GM18867 (cell line): Measurements from ENCODE around the gene SULF2.
"Not testable (repeated sequence)": the region's sequence is repeated elsewhere in the genome, so short reads cannot be mapped to it uniquely, and the experiment has no call there.

Experiments used
- ATAC-seq: cut with Tn5 transposase; IDR thresholded peaks from one replicate; pipeline ENCODE4 v1.9.1; 2021; ENCODE audit warnings: mild to moderate bottlenecking, moderate library complexity; ENCODE audit not compliant: unreplicated experiment

The SULF2 gene

DNA sequence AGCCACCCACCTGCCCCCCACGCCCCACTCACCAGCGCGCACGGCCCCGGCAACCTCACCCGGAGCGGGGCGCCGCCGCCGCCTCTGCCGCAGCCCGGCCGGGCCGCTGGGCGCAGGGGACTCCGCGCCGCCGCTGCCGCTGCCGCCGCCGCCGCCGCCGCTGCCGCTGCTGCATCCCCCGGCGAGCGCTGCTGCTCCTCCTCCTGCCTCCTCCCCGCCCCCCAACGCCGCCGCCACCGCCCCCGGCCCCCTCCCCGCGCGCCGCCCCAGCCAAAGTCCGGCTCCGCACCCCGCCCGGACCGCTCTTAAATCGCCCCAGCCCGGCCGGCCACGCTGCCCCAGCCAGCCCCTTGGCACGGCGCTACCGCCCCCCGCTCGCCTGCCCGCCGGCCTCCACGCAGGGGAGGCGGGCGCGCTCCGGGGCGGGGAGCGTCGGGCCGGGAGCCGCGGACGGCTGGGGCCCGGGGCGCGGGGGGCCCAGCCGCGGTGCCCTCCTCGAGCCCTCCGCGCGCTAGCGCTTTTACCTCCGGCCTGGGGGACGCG, at the start of gene SULF2:
Gene SULF2, minus strand, starts transcription at position 171 of the 543 bp plus-strand sequence. CDS start 28,118 bp downstream, outside the sequence.
- no peak for ATAC-seq

DNA sequence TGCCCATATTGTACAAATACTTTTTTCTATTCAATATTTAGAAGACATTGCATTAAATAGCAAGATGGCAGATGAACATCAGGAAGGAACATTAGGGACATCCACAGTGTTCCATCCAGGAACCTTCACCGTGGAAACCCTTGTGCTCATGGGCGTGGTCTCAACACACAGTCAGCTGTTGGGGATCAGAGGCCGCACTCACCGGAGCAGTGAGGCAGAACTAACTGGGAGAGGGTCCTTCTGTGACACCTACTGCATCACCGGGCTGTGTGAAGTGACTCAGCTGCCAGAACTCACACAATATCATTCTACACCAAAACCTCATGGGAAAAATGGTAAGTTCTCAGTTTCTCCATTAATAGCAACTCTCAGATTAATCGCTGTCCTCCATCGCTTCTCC, 46.4 kb upstream of the SULF2 start:
- ATAC-seq = not testable (repeated sequence)

DNA sequence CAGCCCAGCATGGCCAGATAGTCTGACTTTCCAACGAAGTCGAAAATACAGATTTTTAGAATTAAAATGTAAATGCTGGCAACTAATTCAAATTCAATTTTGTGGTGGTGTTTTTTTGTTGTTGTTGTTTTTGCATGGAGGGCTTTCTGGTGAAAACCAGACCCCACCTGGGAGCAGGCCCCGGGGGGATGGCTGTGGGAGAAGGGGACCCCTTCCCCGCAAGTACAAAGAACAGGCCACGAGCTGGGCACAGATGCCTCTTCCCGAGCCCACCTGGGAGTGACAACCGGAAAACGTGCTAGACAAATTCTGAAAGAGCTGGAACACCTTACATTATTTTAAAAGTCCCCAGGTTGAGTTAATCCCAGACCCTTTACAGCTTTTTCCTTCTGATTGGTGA, 41.4 kb upstream of the SULF2 start:
- not testable (repeated sequence) for ATAC-seq

DNA sequence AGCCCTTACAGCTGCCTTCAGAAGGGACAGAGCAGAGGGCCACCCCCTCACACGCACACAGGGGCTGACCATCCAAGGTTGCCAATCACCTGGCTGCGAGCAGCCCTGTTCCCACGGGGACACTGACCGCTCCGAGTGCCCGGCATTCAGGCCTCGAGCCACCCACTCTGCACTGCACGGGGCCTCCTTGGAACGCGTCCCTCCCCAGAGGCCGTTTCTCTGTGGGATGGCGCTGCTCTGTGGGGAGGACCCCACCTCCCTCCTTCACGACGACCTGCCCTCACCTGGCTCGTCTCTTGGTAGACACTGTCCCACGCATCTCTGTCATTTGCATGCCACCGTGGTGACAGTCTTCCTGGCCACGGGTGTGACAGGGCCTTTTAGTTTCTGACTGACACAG, 40.7 kb upstream of the SULF2 start:
- not testable (repeated sequence) for ATAC-seq

DNA sequence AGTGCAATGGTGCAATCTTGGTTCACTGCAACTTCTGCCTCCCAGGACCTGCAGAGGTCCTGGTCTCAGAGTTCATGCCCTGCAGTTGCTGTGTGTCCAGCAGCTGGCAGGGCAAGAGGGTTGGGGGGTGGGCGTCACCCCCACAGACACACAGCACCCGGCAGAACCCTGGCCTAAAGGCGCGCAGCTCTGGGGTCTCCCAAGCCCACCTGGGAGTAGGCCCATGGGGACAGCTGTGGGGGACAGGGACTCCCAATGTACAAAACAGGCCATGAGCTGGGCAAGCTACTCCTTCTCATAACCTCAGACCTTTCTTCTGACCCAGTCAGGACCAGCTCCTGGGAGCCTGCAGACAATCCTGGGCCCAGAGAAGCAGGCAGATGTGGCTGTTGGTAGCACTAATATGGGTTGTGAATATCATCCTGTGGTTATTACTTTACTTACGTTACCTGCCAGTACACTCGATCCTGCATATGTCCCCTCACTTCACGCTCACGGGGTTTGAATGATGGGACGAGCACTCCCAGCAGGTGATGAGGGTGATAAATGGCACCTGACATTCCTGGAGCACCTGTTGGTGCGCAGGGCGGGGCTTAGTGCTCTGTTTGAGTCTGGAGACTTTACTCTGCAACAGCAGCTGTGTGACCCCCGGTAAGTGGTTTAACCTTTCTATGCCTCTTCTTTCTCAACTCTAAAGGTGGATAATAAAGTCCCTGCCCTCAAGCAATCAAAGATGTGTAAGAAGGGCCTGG, 39.9 kb upstream of the SULF2 start:
- ATAC-seq = no peak

DNA sequence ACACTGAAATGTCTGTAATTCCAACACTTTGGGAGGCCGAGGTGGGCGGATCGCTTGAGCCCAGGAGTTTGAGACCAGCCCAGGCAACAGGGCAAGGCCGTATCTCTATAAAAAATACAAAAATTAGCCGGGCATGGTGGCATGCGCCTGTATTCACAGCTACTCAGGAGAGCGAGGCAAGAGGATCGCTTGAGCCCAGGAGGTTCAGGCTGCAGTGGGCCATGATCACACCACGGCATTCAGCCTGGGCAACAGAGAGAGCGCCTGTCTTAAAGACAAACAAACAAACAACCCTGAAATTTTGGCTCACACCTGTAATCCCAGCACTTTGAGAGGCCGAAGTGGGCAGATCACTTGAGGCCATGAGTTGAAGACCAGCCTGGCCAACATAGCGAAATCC, 38.7 kb upstream of the SULF2 start:
- ATAC-seq = not testable (repeated sequence)

DNA sequence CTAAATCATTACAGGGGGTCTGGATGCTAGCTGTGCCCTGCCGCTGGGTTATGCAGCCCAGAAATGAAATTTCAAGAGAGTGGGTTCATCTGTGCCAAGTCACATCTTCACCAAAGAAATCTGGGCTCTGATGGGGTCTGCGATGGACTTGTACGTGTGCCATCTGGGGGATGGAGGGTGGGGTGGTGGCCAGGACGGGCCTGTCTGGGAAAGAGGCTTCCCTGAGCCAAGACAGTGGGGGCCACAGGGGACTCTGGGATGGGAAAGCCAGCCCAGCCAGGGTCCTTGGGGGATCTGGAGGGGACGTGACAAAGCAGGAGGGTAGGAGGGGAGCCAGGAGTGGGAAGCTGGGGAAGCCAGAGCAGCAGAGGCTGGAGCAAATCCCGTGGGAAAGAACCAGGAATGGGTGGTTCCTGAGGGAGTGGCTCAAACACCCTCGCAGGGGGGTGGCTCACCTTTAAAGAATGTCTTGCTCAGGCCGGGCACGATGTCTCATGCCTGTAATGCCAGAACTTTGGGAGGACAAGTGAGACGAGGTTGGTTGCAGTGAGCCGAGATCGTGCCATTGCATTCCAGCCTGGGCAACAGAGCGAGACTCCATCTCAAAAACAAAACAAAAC, 36.3 kb upstream of the SULF2 start:
- no peak for ATAC-seq

DNA sequence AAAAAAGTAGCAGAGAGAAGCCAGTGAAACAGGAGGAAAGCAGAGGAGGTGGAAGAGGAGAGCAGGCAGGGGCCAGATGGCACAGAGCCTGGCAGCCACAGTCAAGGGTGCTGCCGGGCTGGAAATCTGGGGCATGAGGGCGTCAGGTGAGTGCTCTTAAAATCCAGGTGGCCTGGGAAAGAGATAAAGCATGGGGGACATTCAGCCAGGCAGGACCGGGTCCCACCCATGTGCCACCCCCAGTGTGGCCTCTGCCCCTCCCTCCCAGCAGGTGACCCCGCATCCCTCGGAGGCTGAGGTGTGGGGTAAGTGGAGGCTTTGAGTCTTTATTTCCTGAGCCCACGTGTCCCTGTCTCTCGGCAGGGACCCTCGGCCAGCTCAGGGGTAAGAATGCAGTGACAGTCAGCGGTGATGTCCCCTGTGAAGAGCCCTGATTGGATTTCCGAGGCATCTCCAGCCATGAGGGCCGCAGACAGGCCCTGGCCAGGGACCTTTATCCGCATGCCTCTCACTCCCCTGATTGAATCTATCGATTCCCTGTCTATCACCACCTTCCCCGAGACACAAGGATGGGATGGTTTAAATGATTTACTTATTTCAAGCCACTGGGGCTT, 33.8 kb upstream of the SULF2 start:
- no peak for ATAC-seq

DNA sequence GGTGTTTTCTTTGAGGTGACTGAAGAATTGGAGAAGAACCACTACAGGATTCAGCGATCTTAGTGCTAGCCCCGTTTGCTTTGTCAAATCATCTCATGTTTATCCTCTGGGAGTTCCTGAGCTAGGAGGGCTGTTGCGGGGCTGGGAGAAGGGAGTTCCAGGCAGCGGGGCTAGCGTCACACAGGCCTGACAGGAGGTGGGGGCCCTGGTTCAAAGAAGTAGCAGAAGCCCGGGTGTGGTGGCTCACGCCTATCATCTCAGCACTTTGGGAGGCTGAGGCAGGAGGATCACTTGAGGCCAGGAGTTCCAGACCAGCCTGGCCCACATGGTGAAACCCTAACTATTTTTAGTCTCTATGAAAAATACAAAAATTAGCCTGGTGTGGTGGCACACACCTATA, 33.2 kb upstream of the SULF2 start:
- no peak for ATAC-seq

DNA sequence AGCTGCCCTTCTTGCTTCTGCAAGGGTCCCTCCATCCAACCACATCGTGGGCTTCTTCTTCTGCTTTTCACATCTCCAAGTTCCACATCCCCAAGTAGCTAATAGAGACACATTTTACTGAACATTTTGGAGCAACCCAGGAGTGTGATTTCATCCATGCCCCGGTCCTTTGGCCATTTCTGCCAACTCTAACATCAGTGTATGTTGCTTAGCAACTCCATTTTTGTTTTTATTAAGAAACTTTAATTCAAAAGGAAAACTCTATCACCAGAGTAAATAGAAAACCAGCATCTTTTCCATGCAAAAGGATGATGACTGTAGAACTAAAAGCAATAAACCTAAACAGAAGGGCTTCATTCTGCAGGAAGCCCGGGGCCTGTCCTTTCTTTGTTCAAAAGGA, 32.7 kb upstream of the SULF2 start:
- no peak for ATAC-seq

DNA sequence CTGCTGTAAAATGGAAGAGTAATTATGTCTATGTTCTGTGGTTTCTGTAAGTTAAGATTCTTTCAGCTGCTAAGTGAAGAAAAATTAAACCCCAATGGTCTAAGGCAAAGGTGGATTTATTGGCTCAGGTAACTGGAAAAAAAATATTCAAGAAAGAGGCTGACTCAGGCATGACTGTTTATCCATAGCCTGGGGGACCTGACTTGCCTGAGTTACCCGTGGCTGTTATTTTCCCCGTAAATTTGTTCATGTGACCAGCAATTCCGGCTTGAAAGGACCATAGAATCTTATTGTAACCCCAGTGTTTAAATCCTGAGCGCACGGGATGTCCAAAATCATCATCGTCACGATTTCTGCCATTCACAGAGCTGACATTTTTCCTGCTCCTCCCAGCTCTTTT, 32.3 kb upstream of the SULF2 start:
- ATAC-seq = no peak

DNA sequence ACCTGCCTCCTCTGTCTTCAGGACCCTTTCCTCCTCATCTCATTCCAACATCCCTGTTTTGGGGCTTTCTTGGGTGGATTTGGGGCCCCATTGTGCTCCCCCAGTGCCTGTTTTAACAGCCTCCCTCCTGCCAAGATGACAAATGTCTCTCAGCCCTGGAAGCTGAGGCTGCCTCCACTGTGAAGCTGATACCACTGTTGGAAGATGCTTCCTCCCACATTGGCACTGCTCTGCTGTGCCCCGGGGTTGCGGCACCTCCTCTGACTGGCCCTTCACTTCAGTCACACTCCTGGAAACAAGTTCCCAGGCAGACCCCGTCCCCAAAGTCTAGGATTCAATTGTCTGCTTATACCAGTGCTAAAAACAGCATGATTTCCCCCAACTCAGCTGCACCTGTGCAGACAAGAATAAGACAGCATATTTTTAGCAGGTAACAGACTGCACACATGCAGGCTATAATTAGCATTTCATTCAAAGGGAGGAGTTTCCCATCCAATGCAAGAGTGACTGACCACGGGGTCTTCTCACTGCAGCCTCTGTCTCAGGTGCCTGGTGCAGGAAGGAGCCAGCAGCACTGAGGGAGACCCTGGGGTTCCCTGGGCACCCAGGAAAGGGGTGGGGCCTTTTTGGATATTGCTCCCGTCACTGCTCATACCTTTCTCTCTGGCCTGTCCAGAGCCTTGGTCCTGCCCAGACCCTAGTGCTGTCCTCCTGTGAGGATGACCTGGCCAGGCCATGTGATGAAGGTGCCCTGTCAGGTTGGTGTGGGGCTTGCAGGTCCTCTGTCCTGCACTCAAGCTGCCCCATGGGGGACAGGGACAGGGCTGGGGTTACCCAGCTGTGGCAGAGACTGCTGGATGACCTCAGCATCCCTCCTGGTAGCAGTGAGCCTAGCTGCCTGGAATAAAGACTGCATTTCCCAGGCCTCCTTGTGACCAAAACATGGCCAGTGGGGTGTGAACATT, 31.5 kb upstream of the SULF2 start:
- no peak for ATAC-seq

DNA sequence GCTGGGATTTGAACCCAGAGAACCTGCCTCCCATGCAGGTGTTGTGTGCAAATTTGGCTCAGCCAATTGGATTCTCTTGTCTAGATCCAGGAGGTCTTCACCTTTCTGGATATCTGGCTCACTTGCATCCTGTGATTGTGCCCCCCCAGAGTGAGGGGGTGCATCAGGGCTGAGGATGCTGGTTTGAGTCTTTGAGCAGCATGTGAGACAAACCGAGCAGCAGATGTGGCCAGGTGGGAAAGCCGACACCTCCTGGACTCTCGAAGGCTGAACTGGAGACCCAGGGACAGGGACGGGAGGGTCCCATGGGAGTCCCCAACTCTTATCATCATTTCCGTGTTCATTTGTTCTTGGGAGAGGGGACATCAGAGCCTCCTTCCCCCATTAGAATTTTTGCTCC, 30.6 kb upstream of the SULF2 start:
- ATAC-seq = no peak

DNA sequence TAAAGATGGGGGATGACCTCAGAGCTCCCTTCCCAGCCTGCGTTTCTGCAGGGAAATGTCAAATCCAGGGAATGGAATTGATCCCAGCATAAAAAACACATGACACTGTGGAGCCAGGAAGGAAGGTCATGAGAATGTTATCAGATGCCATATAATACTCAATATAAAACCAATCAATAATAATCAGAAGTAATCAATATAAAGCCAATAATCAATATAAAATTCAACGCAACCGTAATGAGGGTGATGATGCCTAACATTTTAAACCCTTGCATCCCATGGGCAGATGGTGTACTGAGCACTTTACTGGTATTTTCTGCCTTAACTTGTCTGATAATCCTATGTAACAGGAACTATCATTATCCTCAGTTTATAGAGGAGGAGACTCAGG, 30.1 kb upstream of the SULF2 start:
- no peak for ATAC-seq

DNA sequence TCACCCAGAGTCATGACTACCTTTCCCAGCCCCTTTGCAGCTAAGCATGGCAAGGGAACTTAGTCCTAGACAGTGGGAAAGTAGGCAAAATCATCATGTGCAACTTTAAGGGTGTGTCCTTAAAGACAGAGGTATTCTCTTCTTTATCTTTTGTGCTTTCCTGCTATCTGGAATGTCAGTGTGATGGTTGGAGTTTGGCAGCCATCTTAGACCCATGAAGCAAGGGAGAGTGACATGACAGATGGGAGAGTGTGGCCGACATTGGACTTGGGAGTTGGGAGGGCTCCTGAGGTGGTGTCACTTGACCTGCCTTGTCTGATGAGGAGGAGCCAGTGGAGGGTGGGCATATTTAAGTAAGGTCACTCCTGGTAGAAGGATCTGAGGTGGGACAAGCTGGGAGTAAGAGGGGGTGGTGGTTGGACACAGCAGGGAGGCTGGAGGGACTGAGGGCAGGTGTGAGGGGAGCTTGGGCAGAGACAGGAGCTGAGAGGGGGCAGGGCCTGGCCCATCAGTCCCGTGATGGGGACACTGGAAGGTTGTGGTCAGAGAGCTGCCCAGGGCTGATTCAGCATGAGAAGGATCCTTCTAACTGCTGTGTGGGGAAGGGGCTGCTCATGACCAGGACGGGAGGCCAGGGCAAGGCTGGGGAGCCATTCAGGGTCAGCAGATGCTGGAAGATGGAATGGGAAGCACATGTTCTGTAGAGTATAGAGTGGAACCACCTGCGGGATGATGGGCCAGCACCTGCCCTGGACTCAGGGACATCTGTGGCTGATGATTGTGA, 29.5 kb upstream of the SULF2 start:
- ATAC-seq = no peak

DNA sequence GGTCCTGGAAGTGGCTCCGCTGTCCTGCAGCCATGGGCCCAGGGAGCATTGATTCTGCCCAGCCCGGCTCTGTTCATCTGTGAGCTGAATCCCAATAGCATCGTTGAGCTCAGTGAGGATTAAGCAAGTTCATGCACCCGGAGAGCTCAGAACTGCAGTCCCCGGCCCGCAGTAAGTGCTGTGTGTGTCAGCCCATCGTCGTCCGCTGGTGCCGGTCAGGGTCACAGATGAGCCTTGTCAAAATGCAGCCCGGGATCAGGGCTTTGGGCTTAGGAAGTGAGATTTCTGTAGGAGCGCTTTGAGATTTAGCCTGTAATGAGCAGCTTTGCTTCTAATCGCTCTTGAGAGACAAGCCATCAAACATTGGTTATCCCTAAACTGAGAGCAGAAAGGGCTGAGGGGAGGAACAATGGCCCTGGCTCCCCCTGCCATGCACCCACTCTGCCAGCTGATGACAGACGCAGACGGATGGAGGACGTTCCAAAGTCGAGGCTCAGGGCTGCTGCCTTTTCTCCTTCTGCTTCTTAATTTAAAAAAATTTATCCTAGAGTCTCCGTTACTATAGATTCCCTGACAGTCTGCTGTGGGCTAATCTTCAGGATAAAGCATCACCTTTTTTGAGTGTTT, 25.6 kb upstream of the SULF2 start:
- no peak for ATAC-seq

DNA sequence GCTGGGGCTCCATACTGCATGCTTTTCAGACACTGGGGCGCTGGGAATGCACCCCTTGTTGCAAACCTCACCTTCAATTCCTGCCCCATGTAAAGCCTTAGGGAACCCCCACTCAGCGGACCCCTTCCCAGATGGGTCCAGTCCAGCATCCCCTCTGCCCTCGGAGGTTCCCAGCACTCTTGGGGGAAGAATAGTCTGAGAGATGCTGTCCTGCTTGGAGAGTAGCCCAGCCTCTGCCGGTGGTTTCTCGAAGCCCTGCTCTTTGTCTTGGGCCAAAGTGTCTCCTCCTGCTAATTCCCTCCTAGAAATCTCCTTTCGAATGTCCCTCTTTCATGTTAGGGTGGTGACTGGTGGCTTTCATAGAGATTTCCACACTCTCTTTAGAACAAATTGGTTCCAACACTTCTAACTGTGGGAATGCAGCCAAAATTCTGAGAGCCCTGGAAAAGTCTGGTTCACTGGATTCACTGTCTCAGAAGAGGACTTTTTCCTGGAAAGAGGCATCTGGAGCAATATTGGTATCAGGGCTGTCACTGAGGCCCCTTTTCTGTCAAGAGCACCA, 24.9 kb upstream of the SULF2 start:
- no peak for ATAC-seq

DNA sequence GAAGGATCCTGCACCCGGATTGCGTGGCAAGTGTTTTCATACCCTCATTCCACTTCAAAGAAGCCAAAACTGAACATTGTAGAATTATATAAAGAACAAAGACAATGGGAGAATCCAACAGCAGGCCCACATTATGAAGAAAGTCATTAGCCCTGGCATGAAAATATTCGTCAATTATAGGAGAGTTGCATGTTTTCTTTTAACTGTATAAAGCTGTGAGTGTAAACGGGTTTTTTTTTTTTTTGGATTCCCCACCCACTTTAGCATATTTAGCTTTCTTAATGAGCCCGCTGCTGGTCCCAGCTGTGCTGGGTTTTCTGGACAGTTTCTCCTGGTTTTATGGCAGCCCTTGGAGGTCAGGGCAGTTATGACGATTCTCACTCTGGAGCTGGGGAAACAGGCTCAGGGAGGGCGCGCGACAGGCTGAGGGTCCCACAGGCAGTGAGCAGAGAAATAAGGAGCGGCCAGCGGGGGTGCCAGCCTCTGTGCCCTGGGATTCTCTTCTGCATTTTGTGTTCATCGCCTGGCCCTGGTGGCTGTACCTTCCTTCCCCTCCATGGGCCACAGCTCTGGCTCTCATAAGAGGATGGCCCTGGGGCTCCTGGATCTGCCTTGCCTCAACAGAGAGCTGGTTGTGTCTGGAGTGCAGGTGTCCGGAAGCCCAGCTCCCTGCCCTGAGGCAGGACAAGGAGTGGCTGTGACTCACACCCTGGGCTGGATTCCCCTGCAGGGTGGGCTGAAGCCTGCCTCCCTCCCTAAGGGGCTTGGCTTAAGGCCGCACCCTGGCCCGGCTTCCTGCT, 24.1 kb upstream of the SULF2 start:
- no peak for ATAC-seq
